HepG2 (cell line): ENCODE measurements around the gene PDYN. TPM values are rescaled to one million over a fixed set of nuclear protein-coding genes. Genes with fewer than 3 reads are reported as not detected.

Experiments used
- ARNTL ChIP-seq: sonication (generic); formaldehyde crosslinking; IDR thresholded peaks from 2 replicates; pipeline ENCODE4 v1.4.0; 2020; ENCODE audit warnings: mild to moderate bottlenecking, missing genetic modification reagents
- HMGA1 ChIP-seq: sonication (generic); formaldehyde crosslinking; conservative IDR thresholded peaks from 2 replicates; pipeline ENCODE4 v1.4.0; 2020; ENCODE audit warnings: missing genetic modification reagents
- HOXA3 ChIP-seq: sonication (generic); formaldehyde crosslinking; IDR thresholded peaks from 2 replicates; pipeline ENCODE4 v1.5.0; 2020; ENCODE audit warnings: missing genetic modification reagents
- MAFF ChIP-seq: IDR thresholded peaks from 2 replicates; pipeline ENCODE4 v1.6.1; 2011; ENCODE audit warnings: low read depth, low read length, improper control_type of control experiment
- MLXIP ChIP-seq: sonication (generic); formaldehyde crosslinking; IDR thresholded peaks from 2 replicates; pipeline ENCODE4 v1.9.0; 2021; ENCODE audit warnings: missing genetic modification reagents, borderline replicate concordance
- SNAPC5 ChIP-seq: sonication (generic); formaldehyde crosslinking; IDR thresholded peaks from 2 replicates; pipeline ENCODE4 v1.8.1; 2023; ENCODE audit warnings: mild to moderate bottlenecking, missing genetic modification reagents, borderline replicate concordance
- SP2 ChIP-seq: sonication (generic); formaldehyde crosslinking; IDR thresholded peaks from 2 replicates; pipeline ENCODE4 v1.5.1; 2020; ENCODE audit warnings: mild to moderate bottlenecking, missing genetic modification reagents
- SPEN ChIP-seq: sonication (generic); formaldehyde crosslinking; IDR thresholded peaks from 2 replicates; pipeline ENCODE4 v1.5.1; 2020; ENCODE audit warnings: low read depth, mild to moderate bottlenecking, missing genetic modification reagents
- TERF1 ChIP-seq: sonication (generic); formaldehyde crosslinking; IDR thresholded peaks from 2 replicates; pipeline ENCODE4 v1.8.0; 2022; ENCODE audit warnings: mild to moderate bottlenecking, missing genetic modification reagents, moderate library complexity
- ZNF629 ChIP-seq: sonication (generic); formaldehyde crosslinking; conservative IDR thresholded peaks from 2 replicates; pipeline ENCODE4 v1.5.0; 2020; ENCODE audit warnings: missing genetic modification reagents
- ZNF782 ChIP-seq: sonication (generic); formaldehyde crosslinking; IDR thresholded peaks from 2 replicates; pipeline ENCODE4 v1.4.0; 2020; ENCODE audit warnings: missing genetic modification reagents, mild to moderate bottlenecking, borderline replicate concordance
- polyA plus RNA-seq, 8 experiments: library from polyadenylated mRNA; depleted of rRNA in 3 of 8; stranded (reverse) in 7 of 8; unstranded in 1 of 8; fragments of >200 nt; fragmentation: Illumina TruSeq in 4 of 8; extraction: Trizol in 4 of 8; gene quantifications; 2 replicates each; pipeline versions ENCODE4 v1.2.1 to v1.2.3, GENCODE V29; 2011 to 2016; ENCODE audit warnings: low read depth in 4 of 8, missing spikeins in 1 of 8, mixed read lengths in 1 of 8; ENCODE audit not compliant: insufficient read depth in 1 of 8
- total RNA-seq, 5 experiments: library from RNA; depleted of rRNA; stranded (reverse); fragments of >200 nt; fragmentation: Illumina TruSeq; extraction: Trizol; gene quantifications; 2 replicates each; pipeline ENCODE4 v1.2.3, GENCODE V29; 2016; ENCODE audit warnings: low read depth in 1 of 5

The PDYN gene
- total and polyA plus RNA-seq, 2 of the 13 experiments (the other 11 are each of a cell fraction or from before 2014, with no cell fraction given) = not detected

GRCh38 chr20:2037296-2037914, 43.5 kb upstream of the PDYN start (continued):
- TF ChIP-seq TERF1 (CRISPR knock-in tag) = no peak
- TF ChIP-seq MAFF = peak; percentile 49; the same call in 1 of the 2 replicates
- TF ChIP-seq SPEN (CRISPR knock-in tag) = no peak
- no peak for TF ChIP-seq MLXIP (CRISPR knock-in tag)
- no peak for TF ChIP-seq ARNTL
- no peak for TF ChIP-seq HOXA3
- no peak for TF ChIP-seq SP2 (CRISPR knock-in tag)
- TF ChIP-seq SNAPC5 (CRISPR knock-in tag) = no peak
- TF ChIP-seq HMGA1 = no peak
- TF ChIP-seq ZNF782 (CRISPR knock-in tag) = no peak
- peak; percentile 51; the same call in 1 of the 2 replicates for TF ChIP-seq ZNF629 (CRISPR knock-in tag)
